HCT116 (cell line): ENCODE measurements around the gene IPO11. TPM values are rescaled to one million over a fixed set of nuclear protein-coding genes. Genes with fewer than 3 reads are reported as not detected.

Experiments used
- ATAC-seq: fragments of 200-7000 bp; cut with Tn5 transposase; 2 replicates; pipeline ENCODE4 v1.9.1; 2020; ENCODE audit warnings: mild to moderate bottlenecking, moderate library complexity
- BruUV-seq: library from RNA; stranded (reverse); fragments of 400-500 nt; replicated peaks from 2 replicates; lab custom pipeline; 2021; lab: Mats Ljungman, UMichigan
- CTCF ChIA-PET: fragments of 300-600 bp; sonication (Branson Sonifier 250); formaldehyde crosslinking; loops from one replicate; lab custom pipeline; 2021; ENCODE audit warnings: antibody characterized with exemption; lab: Charles Lee
- POLR2A ChIA-PET: fragments of 300-600, 350-600 bp; sonication (Branson Sonifier 250); formaldehyde crosslinking; loops from one replicate; lab custom pipeline; 2021; ENCODE audit warnings: antibody characterized with exemption; lab: Charles Lee
- RAD21 ChIA-PET, 2 experiments: fragments of 300-600 bp; sonication (Branson Sonifier 250); formaldehyde crosslinking; loops; one replicate each; lab custom pipeline; 2023; ENCODE audit warnings: low total read pairs in 2 of 2; ENCODE audit not compliant: uncharacterized antibody in 2 of 2, unreplicated experiment in 2 of 2, low non-redundant PET in 1 of 2; lab: Charles Lee
- DNase-seq: peaks from one replicate; pipeline ENCODE4 v3.0.0-alpha.2; 2010; ENCODE audit warnings: low read depth, low spot score
- H2AFZ ChIP-seq: fragments of 200-600 bp; shearing (Covaris generic), sonication (generic); 2 replicates; pipeline ENCODE4 v1.6.1; 2017; ENCODE audit warnings: low read depth, mixed run types, mixed read lengths, antibody characterized with exemption, low read length; ENCODE audit not compliant: poor library complexity, severe bottlenecking
- H3K27ac ChIP-seq: 2 replicates; pipeline ENCODE4 v1.5.1; 2012; ENCODE audit warnings: low read depth, low read length
- H3K27me3 ChIP-seq: fragments of 200-600 bp; sonication (generic); 2 replicates; pipeline ENCODE4 v1.6.1; 2016; ENCODE audit warnings: mixed run types, low read length, mixed read lengths; ENCODE audit not compliant: insufficient read depth
- H3K36me3 ChIP-seq, 2 experiments: fragments of 200-500 bp in 1 of 2; fragments of 200-600 bp in 1 of 2; sonication (Bioruptor generic) in 1 of 2; sonication (generic) in 1 of 2; 2 replicates each; pipeline versions ENCODE4 v1.5.1 to v1.6.1; 2014 to 2016; ENCODE audit warnings: low read length in 2 of 2, inconsistent platforms in 1 of 2, mixed read lengths in 1 of 2, mixed run types in 1 of 2; ENCODE audit not compliant: insufficient read depth in 2 of 2, control insufficient read depth in 1 of 2
- H3K4me1 ChIP-seq, 2 experiments: fragments of 200-600 bp in 1 of 2; sonication (generic) in 1 of 2; 2 replicates each; pipeline versions ENCODE4 v1.5.1 to v1.6.1; 2012 to 2017; ENCODE audit warnings: low read length in 2 of 2, inconsistent platforms in 1 of 2, mild to moderate bottlenecking in 1 of 2, mixed read lengths in 1 of 2, mixed run types in 1 of 2, moderate library complexity in 1 of 2; ENCODE audit not compliant: insufficient read depth in 2 of 2, control insufficient read depth in 1 of 2
- H3K4me2 ChIP-seq: fragments of 200-600 bp; sonication (generic); 2 replicates; pipeline ENCODE4 v1.6.1; 2017; ENCODE audit warnings: mixed run types, low read length, mixed read lengths
- H3K4me3 ChIP-seq, 2 experiments: fragments of 200-600 bp in 1 of 2; sonication (generic) in 1 of 2; replicated peaks in 1 of 2; 2 replicates each; pipeline ENCODE4 v1.5.1; 2011 to 2016; ENCODE audit warnings: low read length in 2 of 2, control low read depth in 1 of 2, low read depth in 1 of 2, mild to moderate bottlenecking in 1 of 2, mixed read lengths in 1 of 2, mixed run types in 1 of 2
- H3K79me2 ChIP-seq: fragments of 200-600 bp; sonication (generic); 2 replicates; pipeline ENCODE4 v1.6.1; 2017; ENCODE audit warnings: mild to moderate bottlenecking, mixed run types, low read length, moderate library complexity, mixed read lengths; ENCODE audit not compliant: insufficient read depth
- H3K9ac ChIP-seq: fragments of 200-600 bp; sonication (generic); 2 replicates; pipeline ENCODE4 v1.6.1; 2016; ENCODE audit warnings: low read length, mixed read lengths
- H3K9me2 ChIP-seq: fragments of 200-600 bp; sonication (generic), shearing (Covaris generic); 2 replicates; pipeline ENCODE4 v1.6.1; 2017; ENCODE audit warnings: mixed run types, mild to moderate bottlenecking, moderate library complexity; ENCODE audit not compliant: insufficient read depth
- H3K9me3 ChIP-seq, 2 experiments: fragments of 200-500 bp in 1 of 2; fragments of 200-600 bp in 1 of 2; sonication (Bioruptor generic) in 1 of 2; sonication (generic) in 1 of 2; 2 replicates each; pipeline ENCODE4 v1.6.1; 2014 to 2017; ENCODE audit warnings: low read length in 2 of 2, mixed read lengths in 2 of 2, inconsistent platforms in 1 of 2, low read depth in 1 of 2, mild to moderate bottlenecking in 1 of 2, mixed run types in 1 of 2, moderate library complexity in 1 of 2; ENCODE audit not compliant: control insufficient read depth in 1 of 2, insufficient read depth in 1 of 2
- H4K20me1 ChIP-seq: fragments of 200-600 bp; sonication (generic), shearing (Covaris generic); 2 replicates; pipeline ENCODE4 v1.6.1; 2017; ENCODE audit warnings: mixed run types, mild to moderate bottlenecking, moderate library complexity; ENCODE audit not compliant: insufficient read depth
- ATF3 ChIP-seq: IDR thresholded peaks from 2 replicates; pipeline ENCODE4 v1.6.1; 2012
- CBX3 ChIP-seq: IDR thresholded peaks from 2 replicates; pipeline ENCODE4 v1.6.1; 2012; ENCODE audit warnings: low read depth
- CEBPB ChIP-seq: IDR thresholded peaks from 2 replicates; pipeline ENCODE4 v1.6.1; 2012; ENCODE audit warnings: low read depth
- EGR1 ChIP-seq: IDR thresholded peaks from 2 replicates; pipeline ENCODE4 v1.6.1; 2012; ENCODE audit warnings: low read depth
- ELF1 ChIP-seq: IDR thresholded peaks from 2 replicates; pipeline ENCODE4 v1.6.1; 2012; ENCODE audit warnings: low read depth, borderline replicate concordance
- EZH2phosphoT487 ChIP-seq: fragments of 200-600 bp; IDR thresholded peaks from 2 replicates; pipeline ENCODE4 v1.6.1; 2018; ENCODE audit warnings: antibody characterized with exemption, borderline replicate concordance
- FOSL1 ChIP-seq: IDR thresholded peaks from 2 replicates; pipeline ENCODE4 v1.6.1; 2012; ENCODE audit warnings: low read depth
- JUND ChIP-seq: IDR thresholded peaks from 2 replicates; pipeline ENCODE4 v1.6.1; 2012
- MAX ChIP-seq: IDR thresholded peaks from 2 replicates; pipeline ENCODE4 v1.6.1; 2012
- POLR2A ChIP-seq: IDR thresholded peaks from 2 replicates; pipeline ENCODE4 v1.7.0; 2011; ENCODE audit warnings: borderline replicate concordance; ENCODE audit not compliant: insufficient read depth, insufficient read length; ENCODE audit errors: extremely low read depth
- RAD21 ChIP-seq: IDR thresholded peaks from 2 replicates; pipeline ENCODE4 v1.6.1; 2012; ENCODE audit warnings: low read depth, mild to moderate bottlenecking
- REST ChIP-seq: IDR thresholded peaks from 2 replicates; pipeline ENCODE4 v1.6.1; 2012; ENCODE audit warnings: low read depth
- SIN3A ChIP-seq: IDR thresholded peaks from 2 replicates; pipeline ENCODE4 v1.6.1; 2012; ENCODE audit warnings: low read depth
- SP1 ChIP-seq: IDR thresholded peaks from 2 replicates; pipeline ENCODE4 v1.6.1; 2012; ENCODE audit warnings: low read depth
- YY1 ChIP-seq: IDR thresholded peaks from 2 replicates; pipeline ENCODE4 v1.6.1; 2011; ENCODE audit warnings: low read length, low read depth, moderate library complexity, mild to moderate bottlenecking; ENCODE audit not compliant: insufficient replicate concordance; ENCODE audit errors: extremely low read depth
- ZFX ChIP-seq: fragments of 450-650 bp; IDR thresholded peaks from 2 replicates; pipeline ENCODE4 v1.6.1; 2017
- ZNF274 ChIP-seq: fragments of 200-500 bp; sonication (Bioruptor generic); IDR thresholded peaks from 2 replicates; pipeline ENCODE4 v1.6.1; 2014; ENCODE audit warnings: mild to moderate bottlenecking, low read depth, low read length, inconsistent platforms
- intact Hi-C: fragments of 100-400 bp; cut with micrococcal nuclease; formaldehyde crosslinking; loops from 2 replicates; pipeline ENCODE4 v1.10.0; 2022
- total RNA-seq: library from RNA; stranded (reverse); gene quantifications from one replicate; pipeline ENCODE4 v1.2.1, GENCODE V29; 2021; ENCODE audit not compliant: unreplicated experiment

Gene IPO11
- total RNA-seq, 1 experiment from 2014 or later: 55.1 TPM

GRCh38 chr5:62650197-62650596 lies 237.6 kb downstream of the IPO11 start:
- Histone ChIP-seq H3K9me3 (no peaks in the 10 kb centered on the region), H3K9me2 (no peaks in the 10 kb centered on the region), H3K79me2 (no peaks in the 10 kb centered on the region), H4K20me1 (no peaks in the 10 kb centered on the region), H3K36me3 (no peaks in the 10 kb centered on the region), H3K4me2 (no peak overlapping the region), H3K4me3 (no peak overlapping the region), H2AFZ (no peak overlapping the region), H3K27me3 (no peaks in the 10 kb centered on the region), H3K4me1 (peaks cover 9 to 12% of the 10 kb centered on the region in 2 experiments; a peak in 2 of 4 replicates), H3K9ac (no peak overlapping the region), H3K27ac (no peak overlapping the region)
- ChIA-PET POLR2A (no interaction called here), CTCF (no interaction called here), RAD21 (no interaction called here)
- BruUV-seq: no TSS peak
- TF ChIP-seq JUND (no peak), CEBPB (no peak), EGR1 (no peak), SIN3A (no peak)
- ATAC-seq: no peak
- intact Hi-C loops: no loop called here
- DNase-seq: no peak

- H3K9me2 ChIP-seq: no peaks in the 10 kb centered on the region
- intact Hi-C loops: no loop called here
- POLR2A ChIA-PET: no interaction called here
- peaks cover 9 to 12% of the 10 kb centered on the region in 2 experiments; a peak in 2 of 4 replicates for H3K4me1 ChIP-seq
- CTCF ChIA-PET: no interaction called here
- DNase-seq (no peak), ATAC-seq (no peak)
- no peak for TF ChIP-seq ZFX
- TF ChIP-seq ZNF274: no peak
- TF ChIP-seq JUND: no peak
- no peak for TF ChIP-seq CEBPB
- no peak for TF ChIP-seq EZH2phosphoT487
- TF ChIP-seq RAD21: no peak
- no peak for TF ChIP-seq ATF3
- no peak for TF ChIP-seq POLR2A
- no peak for TF ChIP-seq SP1
- no peak for TF ChIP-seq REST
- no peak for TF ChIP-seq ELF1
- TF ChIP-seq YY1: no peak
- no peak for TF ChIP-seq CBX3
- TF ChIP-seq EGR1: no peak
- TF ChIP-seq FOSL1: no peak
- no peak for TF ChIP-seq MAX
- no peak overlapping the region for H2AFZ ChIP-seq
- no peak overlapping the region for H3K4me3 ChIP-seq
- no peaks in the 10 kb centered on the region for H3K27me3 ChIP-seq
- H3K79me2 ChIP-seq: no peaks in the 10 kb centered on the region
- H4K20me1 ChIP-seq: no peaks in the 10 kb centered on the region
- no TSS peak for BruUV-seq
- no peaks in the 10 kb centered on the region for H3K9me3 ChIP-seq
- no peak overlapping the region for H3K9ac ChIP-seq
- H3K27ac ChIP-seq: no peak overlapping the region
- H3K4me2 ChIP-seq: no peak overlapping the region
- RAD21 ChIA-PET: no interaction called here
- H3K36me3 ChIP-seq: no peaks in the 10 kb centered on the region
Observed at GRCh38 chr5:62652225-62652624, 239.7 kb downstream of the IPO11 start.
